ENCODE data around the gene REV3L.

Gene REV3L

DNA sequence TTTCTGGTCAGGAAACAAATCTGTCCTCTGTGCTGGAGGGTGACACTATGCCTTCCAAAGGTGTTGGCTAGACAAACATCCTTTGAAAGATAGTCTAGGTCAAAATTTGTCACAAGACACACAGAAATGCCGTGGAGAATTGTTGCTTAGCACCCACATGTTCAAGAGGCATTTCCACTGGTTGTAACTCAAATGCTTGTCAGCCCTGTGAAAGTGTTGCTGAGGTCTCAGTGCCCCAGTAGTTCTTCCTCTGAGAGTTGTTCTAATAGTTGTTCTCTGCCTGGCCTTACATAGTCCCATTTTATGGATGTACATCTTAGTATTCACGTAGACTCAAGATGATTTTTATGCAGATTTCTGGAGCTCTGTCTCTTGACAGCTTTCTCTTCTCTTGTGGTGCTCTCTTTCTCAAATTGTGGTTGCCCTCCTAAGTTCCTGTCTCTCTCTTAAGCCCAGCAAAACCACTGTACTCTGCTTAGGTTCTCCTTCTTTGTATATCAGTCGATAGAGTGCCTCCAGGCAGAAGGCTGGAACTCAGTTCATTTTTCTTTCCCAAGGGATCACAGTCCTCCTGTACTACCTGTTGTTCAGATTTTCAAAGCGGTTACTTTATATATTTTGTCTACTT, 39.5 kb upstream of the REV3L start:
- Histone ChIP-seq H3K4me1 (ENCODE audit: low read length) (no peaks in the 10 kb centered on the region), H3K9ac (ENCODE audit: low read length) (no peak overlapping the region), H3K9me3 (ENCODE audit: insufficient read depth, low read length) (no peaks in the 10 kb centered on the region), H3K4me2 (ENCODE audit: low read length) (no peak overlapping the region), H3K27ac (ENCODE audit: low read length) (no peak overlapping the region), H2AFZ (ENCODE audit: low read depth, low read length) (no peak overlapping the region), H4K20me1 (ENCODE audit: insufficient read depth, low read length) (no peaks in the 10 kb centered on the region), H3K4me3 (ENCODE audit: low read length) (no peak overlapping the region), H3K36me3 (replicated peaks; ENCODE audit: low read depth, low read length) (no peaks in the 10 kb centered on the region), H3K27me3 (ENCODE audit: low read depth, low read length) (no peaks in the 10 kb centered on the region), H3K79me2 (ENCODE audit: low read length) (no peaks in the 10 kb centered on the region; the same call in none of the 2 replicates)
- TF ChIP-seq EZH2phosphoT487 (IDR thresholded peaks at IDR 0.05; ENCODE audit: low read depth) = no peak
- TF ChIP-seq, protein P1, sequence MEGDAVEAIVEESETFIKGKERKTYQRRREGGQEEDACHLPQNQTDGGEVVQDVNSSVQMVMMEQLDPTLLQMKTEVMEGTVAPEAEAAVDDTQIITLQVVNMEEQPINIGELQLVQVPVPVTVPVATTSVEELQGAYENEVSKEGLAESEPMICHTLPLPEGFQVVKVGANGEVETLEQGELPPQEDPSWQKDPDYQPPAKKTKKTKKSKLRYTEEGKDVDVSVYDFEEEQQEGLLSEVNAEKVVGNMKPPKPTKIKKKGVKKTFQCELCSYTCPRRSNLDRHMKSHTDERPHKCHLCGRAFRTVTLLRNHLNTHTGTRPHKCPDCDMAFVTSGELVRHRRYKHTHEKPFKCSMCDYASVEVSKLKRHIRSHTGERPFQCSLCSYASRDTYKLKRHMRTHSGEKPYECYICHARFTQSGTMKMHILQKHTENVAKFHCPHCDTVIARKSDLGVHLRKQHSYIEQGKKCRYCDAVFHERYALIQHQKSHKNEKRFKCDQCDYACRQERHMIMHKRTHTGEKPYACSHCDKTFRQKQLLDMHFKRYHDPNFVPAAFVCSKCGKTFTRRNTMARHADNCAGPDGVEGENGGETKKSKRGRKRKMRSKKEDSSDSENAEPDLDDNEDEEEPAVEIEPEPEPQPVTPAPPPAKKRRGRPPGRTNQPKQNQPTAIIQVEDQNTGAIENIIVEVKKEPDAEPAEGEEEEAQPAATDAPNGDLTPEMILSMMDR (IDR thresholded peaks at IDR 0.05; ENCODE audit: low read depth, low read length) = no peak

DNA sequence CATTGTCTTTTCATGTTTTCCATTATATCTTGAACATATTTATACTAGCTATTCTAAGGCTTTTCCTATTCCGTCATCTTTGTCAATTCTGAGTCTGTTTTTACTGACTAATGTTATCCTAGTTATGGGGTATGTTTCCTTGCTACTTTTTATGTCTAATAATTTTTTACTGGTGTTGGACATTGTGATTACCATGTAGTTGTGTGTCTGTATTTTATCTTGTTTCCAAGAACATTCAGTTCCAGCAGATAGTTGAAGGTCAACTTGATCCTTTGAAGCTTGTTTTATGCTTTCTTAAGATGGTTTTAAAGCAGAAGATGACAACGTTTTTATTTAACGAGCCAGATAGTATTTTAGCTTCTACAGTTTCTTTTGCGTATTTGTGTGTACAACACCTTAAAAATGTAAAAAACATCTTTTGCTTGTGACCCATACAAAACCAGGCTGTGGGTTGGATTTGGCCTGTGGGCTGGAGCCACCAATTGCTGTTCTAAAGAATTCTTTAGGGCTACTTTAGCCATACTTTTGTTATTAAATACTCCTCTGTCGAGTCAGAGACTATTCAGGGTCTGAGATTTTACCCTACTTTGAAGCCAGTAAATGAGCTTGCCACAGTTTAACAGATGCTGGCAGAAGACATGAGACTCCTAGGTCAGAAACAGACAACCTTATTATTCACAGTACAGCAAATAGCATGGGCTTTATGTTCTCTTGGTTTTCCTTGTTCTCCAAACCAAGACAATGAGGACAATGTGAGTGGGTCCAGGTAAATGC, 38.7 kb upstream of the REV3L start:
- Histone ChIP-seq H3K9me3 (ENCODE audit: insufficient read depth, low read length) (no peaks in the 10 kb centered on the region), H3K4me2 (ENCODE audit: low read length) (no peak overlapping the region), H3K27ac (ENCODE audit: low read length) (no peak overlapping the region), H3K4me3 (ENCODE audit: low read length) (no peak overlapping the region), H3K36me3 (replicated peaks; ENCODE audit: low read depth, low read length) (no peaks in the 10 kb centered on the region), H4K20me1 (ENCODE audit: insufficient read depth, low read length) (no peaks in the 10 kb centered on the region), H3K4me1 (ENCODE audit: low read length) (no peaks in the 10 kb centered on the region), H2AFZ (ENCODE audit: low read depth, low read length) (no peak overlapping the region), H3K9ac (ENCODE audit: low read length) (no peak overlapping the region), H3K79me2 (ENCODE audit: low read length) (no peaks in the 10 kb centered on the region; the same call in none of the 2 replicates), H3K27me3 (ENCODE audit: low read depth, low read length) (no peaks in the 10 kb centered on the region)
- TF ChIP-seq EZH2phosphoT487 (IDR thresholded peaks at IDR 0.05; ENCODE audit: low read depth) = no peak
- TF ChIP-seq, protein P1 (IDR thresholded peaks at IDR 0.05; ENCODE audit: low read depth, low read length) = no peak

DNA sequence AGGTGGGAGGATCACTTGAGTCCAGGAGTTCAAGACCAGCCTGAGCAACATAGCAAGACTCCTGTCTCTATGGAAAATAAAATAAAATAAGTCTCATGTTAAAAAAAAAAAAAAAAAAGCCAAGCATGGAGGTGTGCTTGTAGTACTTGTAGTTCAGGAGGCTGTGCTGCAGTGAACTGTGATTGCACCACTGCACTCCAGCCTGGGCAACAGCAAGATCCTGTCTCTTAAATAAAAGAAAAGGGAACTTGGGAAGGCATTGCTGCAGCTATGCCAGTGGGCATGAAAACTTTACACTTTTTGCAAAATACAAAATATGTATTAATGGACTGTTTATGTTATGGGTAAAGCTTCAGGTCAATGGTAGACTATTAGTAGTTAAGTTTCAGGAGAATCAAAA, 37.5 kb upstream of the REV3L start:
- Histone ChIP-seq H3K4me1 (ENCODE audit: low read length) (no peaks in the 10 kb centered on the region), H3K27me3 (ENCODE audit: low read depth, low read length) (no peaks in the 10 kb centered on the region), H4K20me1 (ENCODE audit: insufficient read depth, low read length) (no peaks in the 10 kb centered on the region), H3K9ac (ENCODE audit: low read length) (no peak overlapping the region), H2AFZ (ENCODE audit: low read depth, low read length) (no peak overlapping the region), H3K36me3 (replicated peaks; ENCODE audit: low read depth, low read length) (no peaks in the 10 kb centered on the region), H3K4me2 (ENCODE audit: low read length) (no peak overlapping the region), H3K4me3 (ENCODE audit: low read length) (no peak overlapping the region), H3K27ac (ENCODE audit: low read length) (no peak overlapping the region), H3K9me3 (ENCODE audit: insufficient read depth, low read length) (no peaks in the 10 kb centered on the region), H3K79me2 (ENCODE audit: low read length) (no peaks in the 10 kb centered on the region; the same call in none of the 2 replicates)
- TF ChIP-seq EZH2phosphoT487 (IDR thresholded peaks at IDR 0.05; ENCODE audit: low read depth) = no peak
- TF ChIP-seq, protein P1 (IDR thresholded peaks at IDR 0.05; ENCODE audit: low read depth, low read length) = no peak

DNA sequence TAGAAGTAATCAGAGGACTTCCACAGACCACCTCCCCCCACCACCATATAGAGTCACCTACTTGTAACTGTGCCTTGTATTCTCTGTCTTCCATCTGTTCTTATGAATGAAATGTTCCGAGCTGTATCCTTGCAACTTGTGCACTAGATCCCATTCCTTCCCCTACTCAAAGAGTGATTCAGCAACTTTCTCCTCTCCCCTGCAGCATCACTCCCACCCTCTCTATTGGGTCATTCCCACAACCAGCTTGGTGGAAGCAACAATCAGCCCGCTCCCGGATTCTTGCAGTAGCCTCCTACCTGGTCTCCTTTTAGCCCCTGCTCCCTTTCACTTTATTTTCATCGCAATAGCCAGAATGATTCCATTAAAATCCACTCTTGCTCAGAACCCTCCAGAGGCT, 34.9 kb upstream of the REV3L start:
- no peak overlapping the region for H3K4me3 ChIP-seq (ENCODE audit: low read length)
- H3K9ac ChIP-seq (ENCODE audit: low read length) = no peak overlapping the region
- H3K79me2 ChIP-seq (ENCODE audit: low read length) = no peaks in the 10 kb centered on the region
- TF ChIP-seq, protein P1 (IDR thresholded peaks at IDR 0.05; ENCODE audit: low read depth, low read length) = no peak
- TF ChIP-seq EZH2phosphoT487 (IDR thresholded peaks at IDR 0.05; ENCODE audit: low read depth) = no peak
- no peaks in the 10 kb centered on the region for H3K36me3 ChIP-seq (replicated peaks; ENCODE audit: low read depth, low read length)
- H3K27me3 ChIP-seq (ENCODE audit: low read depth, low read length) = no peaks in the 10 kb centered on the region
- H3K4me1 ChIP-seq (ENCODE audit: low read length) = no peaks in the 10 kb centered on the region
- H4K20me1 ChIP-seq (ENCODE audit: insufficient read depth, low read length) = no peaks in the 10 kb centered on the region
- H3K27ac ChIP-seq (ENCODE audit: low read length) = no peak overlapping the region
- H2AFZ ChIP-seq (ENCODE audit: low read depth, low read length) = no peak overlapping the region
- no peaks in the 10 kb centered on the region for H3K9me3 ChIP-seq (ENCODE audit: insufficient read depth, low read length)
- no peak overlapping the region for H3K4me2 ChIP-seq (ENCODE audit: low read length)

Data from OCI-LY3 (cell line).